ENCODE results near the gene TMEM119.

TMEM119 gene

GRCh38 chr12:108597559-108598471 lies at the start of gene TMEM119:
TSS of gene TMEM119 (minus strand) at chr12:108598084. CDS start at chr12:108592383, 5,701 bp downstream.
- DNase-seq, result no peak

- DNase-seq, result no peak
Observed at GRCh38 chr12:108646600-108647579, 49.0 kb upstream of the TMEM119 start.

DNA sequence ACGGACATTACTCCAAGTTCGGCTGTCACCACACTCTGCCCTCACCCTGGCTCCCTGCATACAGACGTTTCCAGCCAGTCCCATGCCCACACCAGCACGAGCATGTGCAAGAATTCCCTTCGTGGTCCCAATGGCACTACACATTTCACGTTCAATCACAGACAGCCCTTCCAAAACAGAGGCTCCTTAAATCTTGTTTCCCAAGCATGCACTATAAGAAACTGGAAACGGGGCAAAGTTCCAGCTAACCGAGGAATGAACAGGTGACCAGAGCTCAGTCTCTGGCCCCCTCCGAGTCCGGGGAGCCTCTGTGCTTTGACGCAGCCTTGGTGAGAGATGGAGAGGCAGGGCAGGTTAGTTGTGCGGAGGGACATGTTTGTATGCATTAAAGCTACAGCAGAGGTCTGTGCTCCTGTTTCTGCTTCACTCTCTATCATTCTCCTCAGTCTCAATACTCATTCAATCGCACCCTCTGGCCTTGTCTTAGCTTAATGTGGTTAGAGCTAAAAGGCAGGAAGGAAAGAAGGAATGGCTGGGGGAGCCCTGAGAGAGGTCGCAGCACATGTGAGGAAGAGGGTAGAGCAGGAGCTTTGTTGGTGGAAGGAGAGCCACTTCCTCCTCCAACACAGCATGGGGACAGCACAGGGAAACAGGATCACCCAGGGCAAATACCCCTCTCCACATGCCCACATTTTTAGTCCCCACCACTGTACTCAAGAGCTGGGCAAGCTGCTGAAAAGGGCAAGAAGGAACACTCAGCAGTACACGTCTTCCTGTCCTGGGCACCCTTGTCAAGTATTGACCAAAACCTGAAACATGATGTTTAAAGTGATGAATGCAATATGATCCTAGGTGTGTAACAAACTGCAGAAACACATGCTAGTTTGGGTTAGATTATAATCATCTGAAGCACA lies 48.1 kb upstream of the TMEM119 start:
- no peak for DNase-seq

DNA sequence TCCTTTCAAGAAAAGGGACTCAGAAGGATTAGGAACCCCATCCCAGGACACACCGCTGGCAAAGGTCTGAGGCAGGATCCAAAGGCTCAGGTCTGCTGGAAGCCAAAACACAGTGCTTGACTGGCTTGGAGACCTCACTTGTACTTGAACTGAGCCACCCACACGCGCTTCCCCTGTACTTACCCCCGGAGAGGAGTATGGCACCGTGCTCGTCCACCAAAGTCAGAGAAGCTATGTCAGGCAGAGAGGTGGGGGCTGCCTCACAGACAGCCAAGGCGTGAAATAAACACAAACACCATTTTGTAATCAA lies 46.9 kb upstream of the TMEM119 start:
- DNase-seq, result no peak

- DNase-seq, result no peak
Observed at GRCh38 chr12:108643941-108644810, 46.3 kb upstream of the TMEM119 start.

DNA sequence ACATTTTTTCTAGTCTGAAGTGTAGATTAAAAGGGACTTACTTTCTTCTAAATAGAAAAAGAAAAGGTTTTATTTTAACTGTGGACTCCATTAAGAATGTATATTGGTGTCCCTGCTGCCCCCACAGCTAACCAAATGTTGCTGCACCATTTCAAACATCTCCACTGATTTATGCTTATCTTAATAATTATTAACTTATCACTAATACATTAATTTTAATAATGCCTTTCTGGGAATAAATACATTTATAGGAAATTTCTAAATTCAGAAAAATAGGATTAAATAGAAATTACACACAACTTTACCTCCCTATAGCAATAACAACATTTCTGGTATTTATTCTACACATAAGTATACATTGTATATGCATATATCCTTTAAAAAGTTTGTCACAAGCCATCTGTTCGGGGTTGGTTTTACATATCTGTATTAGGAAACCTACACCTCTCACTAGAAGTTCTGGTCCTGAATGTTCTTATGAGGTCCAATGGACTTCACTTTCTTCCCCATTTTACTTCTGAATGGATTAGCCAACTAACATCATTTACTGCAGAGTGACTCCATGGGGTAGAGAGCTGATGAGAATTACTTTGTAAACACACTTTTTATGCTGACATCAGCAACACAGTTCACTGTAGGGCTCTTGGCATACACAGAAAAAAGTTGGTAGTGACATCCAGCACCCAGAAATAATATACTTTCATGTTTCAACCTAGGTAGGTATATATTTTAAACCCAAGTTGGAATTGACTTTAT lies 45.2 kb upstream of the TMEM119 start:
- no peak for DNase-seq

GRCh38 chr12:108642269-108642870 lies 44.5 kb upstream of the TMEM119 start:
- no peak for DNase-seq

GRCh38 chr12:108641446-108642268 lies 43.8 kb upstream of the TMEM119 start:
- DNase-seq, result no peak

- peak; percentile 16 for DNase-seq
Observed at GRCh38 chr12:108640802-108641445, 43.0 kb upstream of the TMEM119 start.

DNA sequence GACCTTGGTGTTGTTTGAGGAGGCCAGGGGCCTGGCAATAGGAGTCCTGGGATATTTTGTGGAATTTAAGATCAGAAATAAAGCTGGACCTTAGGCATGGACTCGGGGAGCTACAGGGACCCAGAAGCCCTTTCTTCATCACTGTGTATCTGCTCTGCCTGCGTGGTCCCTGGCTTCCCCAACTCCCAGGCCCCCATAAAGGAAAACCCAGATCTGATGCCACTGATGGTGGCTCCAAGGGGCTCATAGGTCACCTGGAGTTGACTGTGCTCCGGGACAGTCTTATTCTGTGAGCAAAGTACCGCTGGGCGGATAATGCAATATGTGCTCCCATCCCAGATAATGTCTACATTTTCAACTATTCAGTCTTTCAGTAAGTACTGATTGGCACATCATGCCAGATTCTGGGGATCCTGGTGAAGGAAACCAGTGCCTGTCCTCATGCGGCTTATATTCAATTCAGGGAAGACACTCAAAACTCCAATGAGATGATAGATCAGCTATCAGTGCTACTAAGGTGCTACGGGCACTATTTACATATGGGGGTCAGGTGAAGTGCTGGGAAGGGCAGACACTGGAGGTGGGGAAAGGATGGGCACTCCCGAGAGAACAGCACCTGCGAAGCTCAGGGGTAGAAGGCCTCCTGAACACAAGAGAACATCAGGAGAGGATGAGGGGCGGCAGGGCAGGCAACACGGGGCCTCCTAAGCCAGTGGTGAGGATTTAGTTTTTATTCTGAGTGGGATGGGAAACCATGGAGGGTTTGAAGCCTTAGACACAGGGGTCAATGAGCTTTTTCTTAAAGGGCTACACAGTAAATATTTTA lies 41.3 kb upstream of the TMEM119 start:
- DNase-seq, result no peak

DNA sequence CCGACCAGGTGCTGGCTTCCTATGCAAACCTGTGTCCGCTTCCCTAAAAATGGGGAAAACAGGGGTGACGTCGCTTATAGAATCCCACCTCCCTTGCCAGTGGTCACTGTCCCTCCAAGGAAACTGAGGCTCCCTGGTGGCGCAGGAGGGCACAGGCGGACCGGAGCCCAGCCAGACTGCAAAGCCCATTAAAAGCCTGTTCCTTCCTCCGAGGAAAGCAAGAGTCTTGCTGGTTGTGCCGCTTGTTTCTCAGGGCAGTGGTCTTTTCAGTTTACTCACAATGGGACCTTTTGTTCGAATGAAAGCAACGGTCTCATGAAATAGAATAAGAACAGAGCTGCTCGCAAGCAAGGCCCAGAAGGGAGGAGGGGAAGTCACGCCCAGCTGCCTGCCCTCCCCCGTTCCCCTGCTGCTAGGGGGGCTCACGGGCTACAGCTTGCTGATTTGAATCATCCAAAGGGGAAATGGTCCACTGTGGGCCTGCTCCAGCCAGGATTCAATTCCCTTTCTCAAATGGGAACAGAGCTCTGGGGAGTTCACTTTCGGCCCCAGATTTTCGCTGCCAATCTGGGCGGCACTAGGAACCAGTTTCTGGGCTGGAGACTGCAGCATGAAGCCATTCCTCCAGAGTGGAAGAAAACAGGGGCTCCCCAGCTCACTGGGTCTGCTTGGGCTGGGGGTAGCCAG lies 40.4 kb upstream of the TMEM119 start:
- no peak for DNase-seq

- no peak for DNase-seq
Observed at GRCh38 chr12:108637222-108637971, 39.5 kb upstream of the TMEM119 start.

GRCh38 chr12:108635997-108636808 lies 38.3 kb upstream of the TMEM119 start:
- DNase-seq, result no peak

DNA sequence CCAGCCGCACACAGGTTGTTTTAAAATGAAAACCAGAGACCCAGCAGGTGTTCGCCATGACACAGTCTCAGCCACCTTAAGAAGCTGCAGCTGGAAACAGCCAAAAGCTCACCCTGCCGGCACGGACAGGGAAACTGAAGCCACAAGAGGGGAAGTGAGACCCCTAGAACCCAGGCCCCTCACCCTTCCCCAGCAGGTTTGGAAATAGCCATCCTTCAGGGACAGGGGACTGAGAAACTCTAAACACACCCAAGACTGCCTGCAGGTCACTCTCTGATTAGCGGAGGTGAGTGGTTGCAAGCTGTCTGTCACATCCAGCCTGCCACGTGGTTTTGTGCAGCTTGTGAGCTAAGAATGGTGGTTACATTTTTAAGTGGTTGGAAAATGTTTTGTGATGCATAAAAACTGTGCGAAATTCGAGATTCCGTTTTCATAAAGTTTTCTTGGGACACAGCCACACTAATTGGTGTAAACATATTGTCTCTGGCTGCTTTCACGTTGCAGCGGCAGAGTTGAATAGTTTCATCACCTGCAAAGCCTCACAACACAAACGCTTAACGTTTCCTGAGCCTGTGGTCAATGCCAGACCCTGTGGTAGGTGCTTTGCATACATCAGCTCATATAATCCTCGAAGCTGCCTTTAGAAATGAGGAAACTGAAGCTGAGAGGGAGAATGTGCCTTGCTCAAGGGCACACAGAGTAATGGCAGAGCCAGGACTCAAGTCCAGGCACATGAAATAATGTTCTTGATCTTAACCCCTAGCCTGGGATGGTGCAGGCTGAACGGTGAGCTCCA lies 37.5 kb upstream of the TMEM119 start:
- DNase-seq, result peak; percentile 96

- peak; percentile 88 for DNase-seq
Observed at GRCh38 chr12:108634341-108634751, 36.5 kb upstream of the TMEM119 start.
